ENCODE measurements around the gene UBE2E1. TPM values are rescaled to one million over a fixed set of nuclear protein-coding genes. Genes with fewer than 3 reads are reported as not detected.

Gene UBE2E1
- total RNA-seq, 1 experiment from 2014 or later: 200 TPM

GRCh38 chr3:23808525-23808924 lies 2.8 kb downstream of the UBE2E1 start:
- Histone ChIP-seq H3K9ac (ENCODE audit: low read length) (peak overlapping the region; percentile 92), H3K36me3 (ENCODE audit: insufficient read depth, low read length) (peaks cover 21% of the 10 kb centered on the region), H3K27me3 (ENCODE audit: low read length) (no peaks in the 10 kb centered on the region), H3K4me2 (ENCODE audit: low read depth, low read length, poor library complexity, severe bottlenecking) (peak overlapping the region; percentile 90), H3K9me2 (replicated peaks; ENCODE audit: insufficient read depth, low read length) (no peaks in the 10 kb centered on the region), H4K20me1 (ENCODE audit: insufficient read depth, low read depth, low read length) (peaks cover 4% of the 10 kb centered on the region; the same call in 1 of the 2 replicates), H3K27ac (ENCODE audit: low read length) (peak overlapping the region; percentile 85), H2AFZ (ENCODE audit: low read length) (no peak overlapping the region), H3K9me3 (ENCODE audit: low read length) (no peaks in the 10 kb centered on the region), H3K4me1 (ENCODE audit: low read length) (peaks cover 61% of the 10 kb centered on the region), H3K4me3 (ENCODE audit: low read length) (peak overlapping the region; percentile 84), H3K79me2 (ENCODE audit: low read length) (peaks cover 73% of the 10 kb centered on the region)
- peak; percentile 50 for DNase-seq

GRCh38 chr3:23809294-23809693 lies 3.5 kb downstream of the UBE2E1 start:
- peak overlapping the region; percentile 84 for H3K4me3 ChIP-seq (ENCODE audit: low read length)
- no peaks in the 10 kb centered on the region for H3K9me3 ChIP-seq (ENCODE audit: low read length)
- no peaks in the 10 kb centered on the region for H3K27me3 ChIP-seq (ENCODE audit: low read length)
- H3K79me2 ChIP-seq (ENCODE audit: low read length): peaks cover 80% of the 10 kb centered on the region
- no peak overlapping the region for H2AFZ ChIP-seq (ENCODE audit: low read length)
- peaks cover 25% of the 10 kb centered on the region for H3K36me3 ChIP-seq (ENCODE audit: insufficient read depth, low read length)
- H3K9ac ChIP-seq (ENCODE audit: low read length): peak overlapping the region; percentile 92
- no peaks in the 10 kb centered on the region for H3K9me2 ChIP-seq (replicated peaks; ENCODE audit: insufficient read depth, low read length)
- DNase-seq: peak; percentile 65
- peaks cover 64% of the 10 kb centered on the region for H3K4me1 ChIP-seq (ENCODE audit: low read length)
- H3K4me2 ChIP-seq (ENCODE audit: low read depth, low read length, poor library complexity, severe bottlenecking): peak overlapping the region; percentile 90
- H4K20me1 ChIP-seq (ENCODE audit: insufficient read depth, low read depth, low read length): peaks cover 9% of the 10 kb centered on the region; the same call in 1 of the 2 replicates
- peak overlapping the region; percentile 85 for H3K27ac ChIP-seq (ENCODE audit: low read length)

GRCh38 chr3:23809840-23810342 lies 4.1 kb downstream of the UBE2E1 start:
- Histone ChIP-seq H3K27ac (ENCODE audit: low read length) (peak overlapping the region; percentile 85), H3K9me3 (ENCODE audit: low read length) (no peaks in the 10 kb centered on the region), H3K79me2 (ENCODE audit: low read length) (peaks cover 86% of the 10 kb centered on the region), H3K4me1 (ENCODE audit: low read length) (peaks cover 68% of the 10 kb centered on the region), H3K9ac (ENCODE audit: low read length) (peak overlapping the region; percentile 92), H3K27me3 (ENCODE audit: low read length) (no peaks in the 10 kb centered on the region), H3K9me2 (replicated peaks; ENCODE audit: insufficient read depth, low read length) (no peaks in the 10 kb centered on the region), H3K4me2 (ENCODE audit: low read depth, low read length, poor library complexity, severe bottlenecking) (peak overlapping the region; percentile 90), H3K4me3 (ENCODE audit: low read length) (peak overlapping the region; percentile 84), H3K36me3 (ENCODE audit: insufficient read depth, low read length) (peaks cover 29% of the 10 kb centered on the region), H2AFZ (ENCODE audit: low read length) (no peak overlapping the region), H4K20me1 (ENCODE audit: insufficient read depth, low read depth, low read length) (peaks cover 12% of the 10 kb centered on the region; the same call in 1 of the 2 replicates)
- DNase-seq: peak; percentile 70

GRCh38 chr3:23810343-23811184 lies 4.8 kb downstream of the UBE2E1 start:
- H4K20me1 ChIP-seq (ENCODE audit: insufficient read depth, low read depth, low read length): peaks cover 19% of the 10 kb centered on the region; the same call in 1 of the 2 replicates
- H3K27ac ChIP-seq (ENCODE audit: low read length): peak overlapping the region; percentile 85
- no peaks in the 10 kb centered on the region for H3K9me3 ChIP-seq (ENCODE audit: low read length)
- H2AFZ ChIP-seq (ENCODE audit: low read length): no peak overlapping the region; the same call in 1 of the 2 replicates
- peaks cover 62% of the 10 kb centered on the region for H3K4me1 ChIP-seq (ENCODE audit: low read length)
- peak; percentile 78 for DNase-seq
- no peaks in the 10 kb centered on the region for H3K27me3 ChIP-seq (ENCODE audit: low read length)
- peaks cover 93% of the 10 kb centered on the region for H3K79me2 ChIP-seq (ENCODE audit: low read length)
- H3K4me2 ChIP-seq (ENCODE audit: low read depth, low read length, poor library complexity, severe bottlenecking): peak overlapping the region; percentile 90
- H3K9me2 ChIP-seq (replicated peaks; ENCODE audit: insufficient read depth, low read length): no peaks in the 10 kb centered on the region
- peaks cover 33% of the 10 kb centered on the region for H3K36me3 ChIP-seq (ENCODE audit: insufficient read depth, low read length)
- H3K9ac ChIP-seq (ENCODE audit: low read length): peak overlapping the region; percentile 92
- peak overlapping the region; percentile 84 for H3K4me3 ChIP-seq (ENCODE audit: low read length)

GRCh38 chr3:23811185-23811527 lies 5.4 kb downstream of the UBE2E1 start:
- Histone ChIP-seq H3K27ac (ENCODE audit: low read length) (peak overlapping the region; percentile 85), H3K4me1 (ENCODE audit: low read length) (peaks cover 62% of the 10 kb centered on the region), H2AFZ (ENCODE audit: low read length) (no peak overlapping the region; the same call in 1 of the 2 replicates), H3K79me2 (ENCODE audit: low read length) (peaks cover 99% of the 10 kb centered on the region), H3K9ac (ENCODE audit: low read length) (peak overlapping the region; percentile 92), H4K20me1 (ENCODE audit: insufficient read depth, low read depth, low read length) (peaks cover 20% of the 10 kb centered on the region; the same call in 1 of the 2 replicates), H3K4me3 (ENCODE audit: low read length) (peak overlapping the region; percentile 84), H3K27me3 (ENCODE audit: low read length) (no peaks in the 10 kb centered on the region), H3K9me3 (ENCODE audit: low read length) (no peaks in the 10 kb centered on the region), H3K4me2 (ENCODE audit: low read depth, low read length, poor library complexity, severe bottlenecking) (peak overlapping the region; percentile 90), H3K9me2 (replicated peaks; ENCODE audit: insufficient read depth, low read length) (no peaks in the 10 kb centered on the region), H3K36me3 (ENCODE audit: insufficient read depth, low read length) (peaks cover 37% of the 10 kb centered on the region)
- peak; percentile 58 for DNase-seq

- H3K4me3 ChIP-seq (ENCODE audit: low read length): peak overlapping the region; percentile 84
- peaks cover 37% of the 10 kb centered on the region for H3K36me3 ChIP-seq (ENCODE audit: insufficient read depth, low read length)
- H3K79me2 ChIP-seq (ENCODE audit: low read length): peaks cover 99% of the 10 kb centered on the region
- H3K9me3 ChIP-seq (ENCODE audit: low read length): no peaks in the 10 kb centered on the region
- DNase-seq: no peak
- peak overlapping the region; percentile 90 for H3K4me2 ChIP-seq (ENCODE audit: low read depth, low read length, poor library complexity, severe bottlenecking)
- no peaks in the 10 kb centered on the region for H3K27me3 ChIP-seq (ENCODE audit: low read length)
- no peak overlapping the region for H2AFZ ChIP-seq (ENCODE audit: low read length)
- H4K20me1 ChIP-seq (ENCODE audit: insufficient read depth, low read depth, low read length): peaks cover 20% of the 10 kb centered on the region; the same call in 1 of the 2 replicates
- peaks cover 62% of the 10 kb centered on the region for H3K4me1 ChIP-seq (ENCODE audit: low read length)
- H3K27ac ChIP-seq (ENCODE audit: low read length): 0 out of 2 replicates have a peak overlapping the region, but pooled peaks have one; percentile 85
- H3K9ac ChIP-seq (ENCODE audit: low read length): 0 out of 2 replicates have a peak overlapping the region, but pooled peaks have one; percentile 92
- H3K9me2 ChIP-seq (replicated peaks; ENCODE audit: insufficient read depth, low read length): no peaks in the 10 kb centered on the region
These were observed 6.2 kb downstream of the UBE2E1 start for GRCh38 chr3:23811919-23812318.

GRCh38 chr3:23815879-23816278 lies 10.1 kb downstream of the UBE2E1 start:
- H3K9me3 ChIP-seq (ENCODE audit: low read length): no peaks in the 10 kb centered on the region
- no peak for DNase-seq

GRCh38 chr3:23816721-23817120 lies 11.0 kb downstream of the UBE2E1 start:
- Histone ChIP-seq H3K4me1 (ENCODE audit: low read length) (peaks cover 63% of the 10 kb centered on the region), H3K9me3 (ENCODE audit: low read length) (no peaks in the 10 kb centered on the region), H3K4me2 (ENCODE audit: low read depth, low read length, poor library complexity, severe bottlenecking) (no peak overlapping the region), H3K36me3 (ENCODE audit: insufficient read depth, low read length) (peaks cover 36% of the 10 kb centered on the region), H2AFZ (ENCODE audit: low read length) (no peak overlapping the region), H3K9me2 (replicated peaks; ENCODE audit: insufficient read depth, low read length) (no peaks in the 10 kb centered on the region), H3K27me3 (ENCODE audit: low read length) (no peaks in the 10 kb centered on the region), H3K79me2 (ENCODE audit: low read length) (peaks cover 98% of the 10 kb centered on the region), H3K27ac (ENCODE audit: low read length) (no peak overlapping the region), H3K4me3 (ENCODE audit: low read length) (no peak overlapping the region), H3K9ac (ENCODE audit: low read length) (no peak overlapping the region), H4K20me1 (ENCODE audit: insufficient read depth, low read depth, low read length) (peaks cover 55% of the 10 kb centered on the region)
- no peak for DNase-seq

More at GRCh38 chr3:23815879-23816278, 10.1 kb downstream of the UBE2E1 start:
- Histone ChIP-seq H3K4me1 (ENCODE audit: low read length) (peaks cover 63% of the 10 kb centered on the region), H3K9ac (ENCODE audit: low read length) (no peak overlapping the region), H2AFZ (ENCODE audit: low read length) (no peak overlapping the region), H3K36me3 (ENCODE audit: insufficient read depth, low read length) (peaks cover 40% of the 10 kb centered on the region), H3K27me3 (ENCODE audit: low read length) (no peaks in the 10 kb centered on the region), H3K79me2 (ENCODE audit: low read length) (peaks cover 98% of the 10 kb centered on the region), H3K9me2 (replicated peaks; ENCODE audit: insufficient read depth, low read length) (no peaks in the 10 kb centered on the region), H3K4me3 (ENCODE audit: low read length) (no peak overlapping the region), H4K20me1 (ENCODE audit: insufficient read depth, low read depth, low read length) (peaks cover 47% of the 10 kb centered on the region), H3K27ac (ENCODE audit: low read length) (no peak overlapping the region), H3K4me2 (ENCODE audit: low read depth, low read length, poor library complexity, severe bottlenecking) (no peak overlapping the region)

Data from Karpas-422 (cell line).